HG02588 (cell line): ENCODE data around the gene NF2.
A peak's percentile ranks its signal among the peaks of the same experiment; 100 is the strongest.
"Not testable (repeated sequence)": the region's sequence is repeated elsewhere in the genome, so short reads cannot be mapped to it uniquely, and the experiment has no call there.

Source experiments
- ATAC-seq: cut with Tn5 transposase; IDR thresholded peaks from one replicate; pipeline ENCODE4 v1.9.1; 2021; ENCODE audit warnings: mild to moderate bottlenecking, moderate library complexity; ENCODE audit not compliant: unreplicated experiment

Gene NF2

GRCh38 chr22:29603358-29604075, at the start of gene NF2:
NF2 (plus strand) TSS chr22:29603633; CDS start chr22:29603999, 366 bp downstream.
- peak; percentile 95 for ATAC-seq

- ATAC-seq: no peak
Measured at GRCh38 chr22:29555065-29555644, 48.3 kb upstream of the NF2 start.

GRCh38 chr22:29559030-29559429, 44.4 kb upstream of the NF2 start:
- no peak for ATAC-seq

GRCh38 chr22:29559853-29560252, 43.6 kb upstream of the NF2 start:
- no peak for ATAC-seq

GRCh38 chr22:29563652-29564460, 39.6 kb upstream of the NF2 start:
- no peak for ATAC-seq

GRCh38 chr22:29566513-29566912, 36.9 kb upstream of the NF2 start:
- not testable (repeated sequence) for ATAC-seq

GRCh38 chr22:29567338-29567737, 36.1 kb upstream of the NF2 start:
- no peak for ATAC-seq

- ATAC-seq: no peak
Measured at GRCh38 chr22:29569011-29569678, 34.3 kb upstream of the NF2 start.

- no peak for ATAC-seq
Measured at GRCh38 chr22:29570456-29570855, 33.0 kb upstream of the NF2 start.

- no peak for ATAC-seq
Measured at GRCh38 chr22:29570912-29571549, 32.4 kb upstream of the NF2 start.

GRCh38 chr22:29574762-29575450, 28.5 kb upstream of the NF2 start:
- no peak for ATAC-seq

GRCh38 chr22:29578462-29579200, 24.8 kb upstream of the NF2 start:
- ATAC-seq: no peak

GRCh38 chr22:29580200-29580810, 23.1 kb upstream of the NF2 start:
- ATAC-seq: peak; percentile 11

- ATAC-seq: no peak
Measured at GRCh38 chr22:29581799-29582198, 21.6 kb upstream of the NF2 start.

GRCh38 chr22:29584975-29585374, 18.5 kb upstream of the NF2 start:
- ATAC-seq: no peak

GRCh38 chr22:29586193-29586705, 17.2 kb upstream of the NF2 start:
- ATAC-seq: not testable (repeated sequence)

GRCh38 chr22:29587938-29588699, 15.3 kb upstream of the NF2 start:
- ATAC-seq: no peak

- ATAC-seq: no peak
Measured at GRCh38 chr22:29593923-29594322, 9.5 kb upstream of the NF2 start.
